Stimulated activated CD8-positive, alpha-beta memory T cell treated with anti-CD3 and anti-CD28 coated beads, Interleukin-15, amount 100 ng/mL, for 4 hours (primary cell): ENCODE data around the gene CNTNAP1.
"Not testable (repeated sequence)": the region's sequence is repeated elsewhere in the genome, so short reads cannot be mapped to it uniquely, and the experiment has no call there.

Experiments used
- DNase-seq, 2 donors: peaks; one replicate each; pipeline ENCODE4 v3.0.0-alpha.2; 2020; ENCODE audit warnings: low read depth in 2 of 2

CNTNAP1 gene

DNA sequence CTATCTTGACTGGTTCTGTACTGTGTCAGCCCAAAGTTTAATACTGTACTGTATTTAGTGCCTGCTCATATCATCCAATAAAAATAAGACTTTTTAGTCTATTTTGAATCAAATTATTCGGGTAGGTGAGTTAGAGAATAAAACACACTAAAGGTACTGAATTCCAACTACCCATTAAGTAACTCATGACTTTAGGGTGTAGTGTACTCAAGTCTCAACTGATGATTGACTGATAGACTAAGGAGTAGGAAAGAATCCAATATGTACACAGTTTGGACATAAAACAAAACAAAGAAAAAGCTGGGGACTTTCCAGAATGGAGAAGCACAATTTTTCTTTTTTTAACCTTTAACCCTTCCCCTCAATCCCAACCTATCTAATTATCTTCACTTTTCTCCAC, 58.4 kb downstream of the CNTNAP1 start:
- DNase-seq: no peak

DNA sequence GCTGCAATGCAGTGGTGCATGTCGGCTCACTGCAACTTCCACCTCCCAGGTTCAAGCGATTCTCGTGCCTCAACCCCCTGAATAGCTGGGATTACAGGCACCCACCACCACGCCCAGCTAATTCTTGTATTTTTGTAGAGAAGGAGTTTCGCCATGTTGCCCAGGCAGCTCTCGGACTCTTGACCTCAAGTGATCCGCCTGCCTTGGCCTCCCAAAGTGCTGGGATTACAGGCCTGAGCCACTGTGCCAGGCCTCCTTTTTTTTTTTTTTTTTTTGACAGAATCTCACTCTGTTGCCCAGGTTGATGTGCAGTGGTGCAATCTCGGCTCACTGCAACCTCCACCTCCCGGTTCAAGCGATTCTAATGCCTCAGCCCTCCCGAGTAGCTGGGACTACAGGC, 60.6 kb downstream of the CNTNAP1 start:
- DNase-seq: not testable (repeated sequence)

DNA sequence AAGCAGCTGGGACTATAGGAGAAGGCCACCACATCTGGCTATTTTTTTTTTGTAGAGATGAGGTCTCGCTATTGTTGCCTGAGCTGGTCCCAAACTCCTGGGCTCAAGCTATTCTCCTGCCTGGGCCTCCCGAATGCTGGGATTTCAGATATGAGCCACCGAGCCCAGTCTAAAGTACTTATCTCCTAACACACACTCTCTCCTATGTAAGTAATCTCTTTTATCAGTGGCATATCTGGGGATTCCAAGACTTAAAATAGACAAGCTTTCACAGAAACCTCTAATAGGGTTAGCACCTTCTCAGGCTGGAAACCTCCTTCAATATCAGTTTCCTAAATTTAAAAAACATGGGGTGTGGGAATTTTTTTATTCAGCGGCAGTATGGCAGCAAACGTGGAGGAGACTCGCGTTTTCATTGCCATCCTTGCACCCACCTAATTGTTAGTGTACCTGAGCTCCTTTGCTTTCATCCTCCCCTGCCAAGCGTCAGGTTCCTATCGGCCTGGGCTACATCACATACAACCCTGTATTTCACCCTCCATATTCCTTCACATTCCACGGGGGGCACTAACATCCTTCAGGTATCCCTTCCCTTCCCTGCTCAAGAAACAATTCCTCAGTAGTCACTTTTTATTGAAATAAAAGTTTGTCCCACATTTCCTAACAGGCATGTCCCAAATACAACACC, 61.4 kb downstream of the CNTNAP1 start:
- no peak for DNase-seq

DNA sequence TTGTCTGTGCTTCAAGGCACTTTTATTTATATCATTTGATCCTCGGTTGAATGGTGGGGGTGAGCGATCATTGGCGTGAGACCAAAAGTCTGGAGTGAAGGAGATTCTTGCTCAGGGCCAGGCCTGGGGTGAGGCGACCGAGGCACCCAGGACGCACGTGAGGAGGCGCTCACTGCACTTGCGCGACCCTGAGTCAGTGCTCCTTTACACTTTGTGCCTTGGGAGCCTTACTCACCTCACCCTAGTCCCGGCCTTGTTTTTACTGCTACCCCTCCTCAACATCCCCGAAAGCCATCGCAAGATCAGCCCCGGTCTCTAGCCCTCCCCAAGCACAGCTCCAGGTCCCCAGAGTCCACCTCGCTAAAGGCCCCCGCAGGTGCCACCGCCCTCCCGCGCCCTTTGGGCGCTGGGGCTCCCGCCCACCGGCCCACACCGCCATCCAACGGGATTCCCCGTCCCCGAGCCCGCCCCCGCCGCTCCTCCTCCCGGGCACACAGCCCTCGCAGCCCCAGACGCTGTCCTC, 62.0 kb downstream of the CNTNAP1 start:
- DNase-seq: peak; percentile 43 to 56

DNA sequence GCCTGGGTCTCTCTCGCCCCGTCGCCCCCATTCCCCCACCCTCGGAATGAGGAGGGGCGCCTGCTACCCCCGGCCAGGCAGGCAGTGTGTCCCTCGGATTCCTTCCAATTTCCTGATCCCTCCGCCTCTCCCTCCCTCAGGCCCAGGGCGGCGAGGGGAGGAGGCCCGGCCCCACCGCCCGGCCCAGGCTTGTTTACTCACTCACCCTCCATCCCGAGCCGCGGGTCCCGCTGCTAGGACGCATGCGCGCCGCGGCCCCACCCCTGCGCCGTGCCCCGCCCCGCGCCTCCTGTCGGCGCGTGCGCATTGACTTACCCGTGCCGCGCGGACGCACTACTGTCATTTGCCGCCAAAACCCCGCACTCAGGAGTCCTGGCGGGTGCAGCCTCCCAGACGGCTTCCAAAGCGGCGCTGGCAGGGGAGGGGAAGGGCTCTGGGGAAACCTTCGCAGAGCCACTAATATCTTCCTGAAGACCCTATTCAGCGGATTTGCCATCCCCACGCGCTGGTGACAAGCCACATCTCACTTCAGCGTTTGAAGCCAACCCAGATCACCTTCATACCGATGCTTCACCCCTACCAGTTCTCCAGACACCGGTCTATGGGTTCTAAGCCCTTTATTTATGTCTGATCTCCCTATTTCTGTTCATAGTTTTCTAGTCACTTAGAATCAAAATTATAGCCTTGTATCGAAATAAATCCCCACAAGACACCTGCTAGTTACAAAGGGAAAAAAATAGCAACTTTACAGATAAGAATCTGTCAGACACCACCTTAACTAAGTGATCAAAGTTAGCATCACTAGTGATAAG, 62.7 kb downstream of the CNTNAP1 start, which contains the start of gene EZH1:
Gene EZH1 (minus strand): TSS at position 235 of the 812 bp plus-strand sequence. CDS start 16,099 bp downstream, outside the sequence.
- peak; percentile 78 to 90 for DNase-seq

DNA sequence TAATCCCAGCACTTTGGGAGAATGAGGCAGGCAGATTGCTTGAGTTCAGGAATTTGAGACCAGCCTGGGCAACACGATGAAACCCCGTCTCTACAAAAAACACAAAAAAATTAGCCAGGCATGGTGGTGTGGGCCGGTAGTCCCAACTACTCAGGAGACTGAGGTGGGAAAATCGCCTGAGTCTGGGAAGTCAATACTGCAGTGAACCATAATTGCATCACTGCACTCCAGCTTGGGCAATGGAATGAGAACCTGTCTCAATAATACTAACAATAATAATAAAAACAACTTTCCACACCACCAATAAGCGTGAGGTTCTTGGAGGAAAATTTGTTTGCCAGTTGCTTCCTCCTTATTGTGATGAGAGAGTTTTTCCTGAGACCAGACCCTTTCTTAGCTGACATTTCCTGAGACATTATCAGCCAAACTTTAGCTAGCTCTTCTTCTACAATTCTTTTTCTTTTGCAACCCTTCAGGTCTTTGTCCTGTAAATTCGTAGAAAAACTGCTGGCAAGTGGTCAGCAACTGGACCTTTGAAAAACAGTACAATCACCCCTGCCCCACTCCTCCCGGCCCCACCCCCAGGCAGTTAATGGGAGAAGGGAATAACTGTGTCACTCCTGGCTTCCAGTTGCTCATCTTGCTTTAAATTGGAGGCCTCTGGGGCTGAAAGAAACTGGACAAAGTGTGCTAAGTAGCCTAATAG, 66.0 kb downstream of the CNTNAP1 start:
- DNase-seq: no peak

DNA sequence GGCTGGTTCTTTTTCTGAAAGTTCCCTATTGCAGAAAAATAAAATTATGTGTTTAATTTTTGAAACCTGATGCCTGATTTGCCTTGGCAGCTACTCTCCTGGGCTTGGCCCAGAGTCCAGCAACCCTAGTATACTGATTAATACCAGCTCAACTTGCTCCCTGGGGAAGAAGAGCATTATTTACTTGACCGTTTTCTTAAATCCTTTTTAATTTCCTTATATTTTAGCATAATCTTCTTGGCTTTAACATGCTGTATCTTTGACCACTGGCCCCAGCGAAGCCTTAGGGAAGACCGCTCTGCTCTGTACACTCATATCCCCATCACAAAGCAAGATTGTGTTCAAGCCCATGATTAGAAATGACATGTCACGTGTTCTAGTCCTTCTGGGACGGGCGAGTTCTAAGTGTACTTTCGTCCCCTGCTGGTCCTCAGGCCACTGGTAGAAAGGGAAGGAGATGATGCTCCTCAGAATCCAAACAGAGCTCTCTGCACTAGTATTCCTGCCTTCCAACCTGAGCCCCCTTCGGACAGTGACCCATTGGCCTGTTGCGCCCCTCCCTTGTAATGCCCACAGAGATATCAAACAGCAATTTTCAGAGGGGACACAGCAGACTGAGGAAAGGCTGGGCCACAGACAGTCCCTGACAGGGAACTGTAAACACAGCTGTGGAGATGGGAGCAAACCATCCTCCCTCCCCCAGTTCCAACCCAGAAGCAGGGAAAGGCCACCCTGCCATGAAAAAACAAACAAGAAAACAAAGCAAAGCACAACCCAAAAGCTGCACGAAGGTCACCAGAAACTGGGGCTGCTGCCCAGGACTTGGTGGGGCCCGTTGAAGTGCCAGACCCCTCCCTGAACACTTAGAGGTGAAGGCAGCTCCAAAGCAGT, 66.8 kb downstream of the CNTNAP1 start:
- DNase-seq: no peak
